HG03521 (cell line): ENCODE results near the gene TIRAP.

ENCODE experiments used
- ATAC-seq: cut with Tn5 transposase; IDR thresholded peaks from one replicate; pipeline ENCODE4 v1.9.1; 2021; ENCODE audit warnings: mild to moderate bottlenecking, moderate library complexity; ENCODE audit not compliant: unreplicated experiment

The TIRAP gene

DNA sequence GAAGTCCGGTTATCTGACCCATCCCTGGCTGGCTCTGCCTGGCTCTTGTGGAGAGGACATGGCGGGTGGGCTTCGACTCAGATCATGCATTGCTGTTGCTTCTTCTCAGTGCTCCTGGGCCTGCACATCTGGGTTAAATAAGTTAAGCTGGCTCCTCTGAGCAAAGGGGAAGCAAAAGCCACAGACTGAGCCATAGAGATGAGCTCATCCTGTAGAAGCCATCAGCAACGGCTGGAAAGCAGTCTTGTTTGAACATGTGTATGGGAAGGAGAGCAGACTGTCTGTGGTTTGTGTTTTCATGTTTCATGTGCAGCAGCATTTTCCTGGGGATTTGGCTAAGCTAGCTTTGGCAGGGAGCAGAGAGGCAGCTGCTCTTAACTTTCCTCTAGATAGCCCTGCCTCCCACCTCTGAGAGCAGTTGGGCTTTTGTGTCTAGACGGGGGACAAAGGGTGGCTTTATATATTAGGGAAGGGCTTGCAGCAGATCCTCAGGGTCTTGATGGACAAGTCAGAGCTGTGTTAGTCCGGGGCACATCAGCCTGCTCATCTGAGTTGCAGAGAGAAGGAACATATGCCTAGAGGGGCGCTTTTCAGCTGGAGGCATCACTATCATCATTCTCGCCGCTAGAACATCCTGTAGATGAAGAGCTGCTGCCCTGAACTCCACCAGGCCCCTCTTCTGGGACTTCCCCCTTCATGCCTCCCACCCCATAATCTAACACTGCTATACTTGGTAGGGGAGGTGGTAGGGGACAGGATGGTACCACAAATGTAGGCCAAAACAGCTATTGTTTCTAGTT, 35.9 kb downstream of the TIRAP start:
- peak; percentile 63 for ATAC-seq

- no peak for ATAC-seq
Observed at GRCh38 chr11:126319374-126319740, 36.5 kb downstream of the TIRAP start.

GRCh38 chr11:126322996-126323395, 40.1 kb downstream of the TIRAP start:
- ATAC-seq, result no peak

GRCh38 chr11:126327281-126328000, 44.5 kb downstream of the TIRAP start:
- no peak for ATAC-seq

GRCh38 chr11:126328001-126328390, 45.1 kb downstream of the TIRAP start:
- no peak for ATAC-seq

- no peak for ATAC-seq
Observed at GRCh38 chr11:126328444-126328843, 45.6 kb downstream of the TIRAP start.

- no peak for ATAC-seq
Observed at GRCh38 chr11:126328938-126329643, 46.2 kb downstream of the TIRAP start.

DNA sequence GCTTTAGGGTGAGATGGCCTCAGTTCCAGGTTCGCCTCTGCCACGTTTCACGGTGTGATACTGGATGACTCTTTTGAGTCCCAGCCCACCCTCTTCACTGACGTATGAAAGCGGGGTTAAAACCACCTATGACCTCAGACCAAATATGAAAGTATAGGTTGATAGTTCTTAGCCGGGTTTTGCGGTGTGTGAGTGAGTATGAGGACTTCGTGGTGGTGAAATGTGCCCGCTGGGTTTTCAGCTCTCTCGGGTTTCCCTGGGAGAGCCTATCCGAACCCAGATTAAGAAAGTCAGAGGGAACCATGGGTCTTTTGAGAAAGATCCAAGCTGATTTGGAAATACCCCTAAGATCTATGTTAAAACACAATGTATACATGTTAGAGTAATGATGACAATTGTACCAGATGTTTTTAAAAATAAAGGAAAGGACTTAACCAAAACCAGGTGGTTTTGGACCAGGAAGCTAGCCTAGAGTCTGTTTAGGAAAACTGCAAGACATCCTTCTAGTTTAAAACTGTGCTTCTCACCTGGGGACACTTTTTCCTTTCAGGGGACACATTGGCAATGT, 46.8 kb downstream of the TIRAP start:
- ATAC-seq, result no peak

GRCh38 chr11:126331286-126331685, 48.4 kb downstream of the TIRAP start:
- no peak for ATAC-seq

- ATAC-seq, result no peak
Observed at GRCh38 chr11:126332221-126332711, 49.4 kb downstream of the TIRAP start.

DNA sequence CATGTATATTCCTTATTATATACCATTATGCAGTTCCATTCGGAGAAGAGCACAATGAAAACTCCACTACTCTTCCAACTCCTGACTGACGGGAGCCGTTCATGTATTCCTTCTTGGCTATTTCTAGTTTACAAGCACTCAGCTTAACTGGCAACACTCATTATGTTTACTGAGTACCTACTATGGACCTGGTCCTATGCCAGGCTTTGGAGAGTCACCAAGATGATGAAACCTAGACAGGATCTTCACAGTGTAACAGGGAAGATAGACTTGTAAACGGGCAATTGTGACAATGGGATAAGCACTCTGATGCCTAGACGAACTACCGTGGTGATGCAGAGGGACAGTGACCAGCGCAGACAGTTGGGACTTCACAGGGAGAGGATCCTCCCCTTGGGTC, 50.2 kb downstream of the TIRAP start:
- no peak for ATAC-seq

DNA sequence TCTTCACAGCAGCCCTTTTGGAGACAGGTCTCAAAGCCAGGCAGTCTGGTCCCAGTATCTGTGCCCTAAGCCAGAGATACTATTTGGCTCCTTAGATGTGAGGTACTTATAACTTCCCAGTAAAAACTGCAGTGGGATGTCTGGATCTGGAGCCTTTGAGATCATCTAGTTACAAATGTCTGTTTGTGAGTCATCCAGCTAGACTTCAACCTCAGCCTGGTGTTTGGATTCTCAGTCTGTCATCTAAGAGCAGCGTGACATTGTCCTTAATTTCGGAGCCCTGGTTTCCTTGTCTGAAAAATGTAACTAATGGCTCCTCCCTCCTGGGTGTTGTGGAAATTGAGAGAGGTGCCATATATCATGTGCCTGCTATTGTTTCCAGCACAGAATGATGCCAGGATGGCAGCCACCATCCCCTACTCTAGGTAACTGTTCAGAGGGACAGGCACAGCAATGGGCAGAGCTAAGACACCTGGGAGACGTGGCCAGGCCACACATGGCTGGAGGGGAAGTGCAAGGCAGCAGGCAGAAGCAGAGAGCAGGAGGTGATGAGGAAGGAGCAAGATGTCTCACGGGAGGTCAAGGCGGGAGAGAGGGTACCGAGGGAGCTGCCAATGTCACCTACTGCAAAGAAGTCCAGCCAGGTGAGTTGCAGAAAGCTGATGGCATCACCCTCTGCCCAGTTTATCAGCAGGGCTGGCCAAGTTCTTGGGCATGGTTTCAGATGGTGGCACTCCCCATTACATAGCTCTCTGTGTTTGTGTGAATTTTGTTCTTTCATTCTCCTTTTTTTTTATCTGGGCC, 52.0 kb downstream of the TIRAP start:
- no peak for ATAC-seq

DNA sequence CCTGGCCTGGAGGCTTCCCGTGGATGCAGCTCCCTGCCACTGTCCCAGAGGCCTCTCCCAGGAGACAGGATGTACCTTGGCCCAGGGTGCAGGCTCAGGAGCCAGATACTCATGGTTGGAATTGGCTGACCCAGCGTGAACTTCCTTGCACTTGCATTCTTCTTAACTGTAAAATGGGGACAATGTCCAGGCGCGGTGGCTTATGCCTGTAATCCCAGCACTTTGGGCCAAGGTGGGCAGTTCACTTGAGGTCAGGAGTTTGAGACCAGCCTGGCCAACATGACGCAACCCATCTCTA, 52.5 kb downstream of the TIRAP start:
- ATAC-seq, result no peak

DNA sequence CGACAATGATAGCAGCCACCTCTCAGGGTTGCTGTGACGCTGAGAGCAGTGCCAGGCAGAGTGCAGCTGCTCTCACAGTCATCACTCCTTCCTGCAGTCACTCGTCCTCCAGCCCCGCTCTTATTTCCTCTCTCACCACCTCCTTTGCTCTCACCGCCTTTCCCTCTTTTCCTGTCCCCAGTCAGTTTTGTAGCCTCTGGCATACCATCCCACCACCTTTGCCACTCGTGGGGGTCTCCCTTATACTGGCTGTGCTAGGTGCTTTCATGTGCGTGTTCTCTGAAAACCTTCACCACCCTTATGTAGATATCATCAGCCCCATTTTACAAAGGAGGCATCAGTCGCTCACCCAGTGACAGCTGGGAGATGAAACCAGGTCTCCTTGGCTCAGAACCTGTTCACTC, 53.2 kb downstream of the TIRAP start:
- no peak for ATAC-seq

- no peak for ATAC-seq
Observed at GRCh38 chr11:126336671-126337101, 53.8 kb downstream of the TIRAP start.

GRCh38 chr11:126337126-126337473, 54.2 kb downstream of the TIRAP start:
- ATAC-seq, result no peak

DNA sequence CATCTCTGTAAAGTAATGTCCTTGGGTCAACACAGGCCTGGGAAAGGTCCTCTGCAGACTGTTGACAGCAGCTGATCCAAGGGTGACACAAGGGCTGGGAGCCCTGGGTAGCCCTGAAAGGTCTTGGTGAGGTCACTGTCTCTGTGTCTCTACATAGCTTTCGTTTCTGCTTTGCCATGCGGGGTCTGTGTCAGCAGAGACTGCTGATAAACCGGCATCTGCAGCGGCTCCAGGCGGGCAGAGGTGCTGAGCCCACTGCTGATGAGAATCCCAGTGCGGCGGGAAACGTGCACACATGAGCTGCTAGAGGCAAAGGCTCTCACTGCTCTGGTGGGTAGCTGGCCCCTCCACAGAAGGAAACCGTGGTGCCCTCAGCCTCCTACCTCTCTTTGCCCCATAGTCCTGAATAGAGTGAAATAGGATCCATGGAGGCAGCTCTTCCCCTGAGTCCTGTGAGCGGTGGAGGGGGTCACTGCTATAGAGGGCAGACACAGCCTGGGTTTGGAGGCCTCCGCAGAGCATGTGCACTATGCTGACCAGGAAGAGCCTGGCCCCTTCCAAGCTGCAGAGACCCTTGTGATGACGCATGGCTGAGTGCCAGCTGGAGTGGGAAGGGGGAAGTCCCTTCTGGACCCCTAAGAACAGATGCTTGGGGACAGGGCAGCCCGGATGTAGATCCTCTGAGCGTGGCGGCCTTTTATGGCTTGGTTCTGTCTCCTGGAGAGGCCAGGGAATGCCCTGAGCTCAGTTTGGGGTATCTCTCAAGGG, 54.8 kb downstream of the TIRAP start:
- ATAC-seq, result no peak

GRCh38 chr11:126338346-126339055, 55.6 kb downstream of the TIRAP start:
- no peak for ATAC-seq

DNA sequence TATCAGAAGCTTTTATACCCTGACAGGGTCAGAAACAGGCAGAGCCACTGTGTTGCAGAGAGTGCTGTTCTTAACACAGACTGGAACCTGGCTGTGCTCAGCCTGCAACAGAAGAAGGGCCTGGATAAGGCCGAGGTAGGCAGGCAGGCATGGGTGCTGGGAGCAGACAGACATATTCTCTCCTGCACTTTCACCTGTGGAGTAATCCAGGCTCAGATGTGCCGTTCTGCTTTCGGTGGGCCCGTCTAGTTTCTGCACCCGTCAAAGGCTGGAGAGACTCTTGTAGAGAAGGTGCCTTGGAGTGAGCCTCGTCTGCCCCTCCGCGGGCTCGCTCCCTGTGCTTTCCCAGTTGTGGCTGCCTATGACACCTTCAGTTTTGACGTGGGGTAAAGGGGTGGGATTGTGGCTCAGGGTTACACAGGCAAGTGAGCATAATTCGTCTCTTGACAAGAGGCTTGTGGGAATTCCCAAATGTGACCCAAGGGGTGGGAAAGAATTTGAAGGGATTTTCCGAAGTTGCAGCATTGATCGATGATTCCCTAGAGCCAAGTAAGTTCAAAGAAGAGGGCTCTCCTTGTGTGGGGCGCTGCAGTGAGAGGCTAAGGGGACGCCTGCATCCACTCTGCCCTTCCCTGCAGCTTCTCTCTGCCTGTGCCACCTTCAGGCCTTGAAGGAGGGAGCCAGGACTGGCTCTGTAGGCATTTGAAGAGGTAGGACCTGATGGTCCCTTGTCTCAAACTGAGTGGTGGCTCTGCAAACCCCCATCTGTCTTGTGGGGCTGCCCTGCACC, 56.4 kb downstream of the TIRAP start:
- ATAC-seq, result no peak
